GM03348 (cell line): ENCODE data around the gene TOR1B.

ENCODE experiments used
- DNase-seq: peaks from one replicate; pipeline ENCODE4 v3.0.0; 2012; ENCODE audit warnings: low spot score

The TOR1B gene

DNA sequence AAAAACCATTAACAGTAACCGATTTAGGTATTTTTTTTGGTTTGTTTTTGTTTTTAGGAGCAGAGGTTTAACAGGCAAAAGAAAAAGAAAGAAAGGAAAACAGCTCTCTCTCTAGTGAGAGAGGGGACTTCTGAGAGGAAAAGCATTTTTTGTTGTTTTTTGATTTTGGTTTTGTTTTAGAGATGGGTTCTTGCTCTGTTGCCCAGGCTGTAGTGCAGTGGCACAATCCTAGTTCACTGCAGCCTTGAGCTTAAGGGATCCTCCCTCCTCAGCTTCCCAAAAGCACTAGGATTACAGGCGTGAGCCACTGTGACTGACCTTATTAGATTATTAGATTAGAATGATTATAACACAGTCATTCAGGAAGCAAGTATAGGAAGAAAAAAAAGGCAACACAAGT is 42.4 kb downstream of the TOR1B start:
- DNase-seq, result no peak

DNA sequence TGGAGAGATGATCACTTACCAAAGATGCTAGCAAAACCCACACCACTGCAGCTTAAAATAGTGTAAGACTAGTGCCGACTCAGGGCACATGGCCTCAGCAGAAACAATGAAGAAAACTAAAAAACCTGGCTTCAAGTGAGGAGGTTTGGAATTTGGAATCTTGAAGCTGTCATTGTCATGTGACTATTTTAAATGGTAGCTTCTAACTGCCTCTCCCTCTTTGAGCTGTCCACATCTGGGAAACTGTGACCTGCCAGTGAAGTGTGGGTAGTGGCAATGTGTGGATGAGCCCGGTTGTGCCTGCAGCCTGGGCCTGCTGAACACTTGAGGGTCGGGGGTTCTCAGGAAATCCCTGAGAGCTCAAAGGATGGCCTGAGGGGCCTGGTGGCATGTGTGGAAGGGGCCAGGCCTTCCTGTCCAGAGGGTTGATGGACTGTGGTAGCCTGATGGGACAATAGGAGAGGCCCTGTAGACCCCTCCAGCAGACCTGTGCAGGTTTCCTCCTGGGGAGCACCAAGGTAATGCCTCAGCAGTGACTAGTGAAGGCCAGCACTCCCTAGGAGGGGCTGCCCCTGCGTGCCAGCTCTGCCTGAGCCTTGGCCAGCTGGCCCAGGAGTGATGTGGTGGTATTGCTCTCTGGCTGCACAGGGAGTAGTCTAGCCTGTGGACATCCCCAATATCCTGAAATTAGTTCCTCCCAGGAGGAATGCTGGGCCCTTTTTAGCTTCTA is 45.9 kb downstream of the TOR1B start:
- DNase-seq, result no peak

- no peak for DNase-seq
Measured at GRCh38 chr9:129849901-129850300, 46.9 kb downstream of the TOR1B start.

GRCh38 chr9:129850821-129851550 is 48.0 kb downstream of the TOR1B start:
- DNase-seq, result no peak

- no peak for DNase-seq
Measured at GRCh38 chr9:129851821-129852220, 48.8 kb downstream of the TOR1B start.

- DNase-seq, result no peak
Measured at GRCh38 chr9:129852579-129852978, 49.6 kb downstream of the TOR1B start.

GRCh38 chr9:129853614-129854013 is 50.6 kb downstream of the TOR1B start:
- DNase-seq, result no peak

DNA sequence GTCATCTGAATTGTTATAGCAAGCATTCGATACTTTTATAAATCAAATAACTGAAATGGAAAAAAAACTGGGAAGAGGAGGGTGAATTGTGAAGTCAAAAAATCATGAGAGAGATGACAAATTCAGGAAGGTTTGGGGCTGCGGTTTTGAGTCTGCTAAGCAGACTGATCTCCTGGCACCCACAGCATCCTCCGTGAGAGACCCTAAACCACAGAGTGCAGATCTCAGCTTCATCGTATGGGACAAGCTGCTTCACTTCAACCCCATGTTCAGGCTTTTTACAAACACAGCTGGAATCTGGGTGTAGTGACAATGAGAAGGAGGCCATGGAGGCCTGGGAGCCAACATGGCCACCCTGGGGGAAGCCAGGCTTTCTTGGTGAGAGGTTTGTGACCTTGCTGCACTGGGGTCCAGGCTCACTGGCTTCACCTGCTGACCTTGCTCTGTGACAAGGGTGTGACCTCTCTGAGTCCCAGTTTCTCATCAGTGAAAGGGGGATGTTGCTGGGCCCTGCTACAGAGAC is 51.7 kb downstream of the TOR1B start:
- DNase-seq, result no peak

GRCh38 chr9:129857207-129857606 is 54.2 kb downstream of the TOR1B start:
- no peak for DNase-seq

DNA sequence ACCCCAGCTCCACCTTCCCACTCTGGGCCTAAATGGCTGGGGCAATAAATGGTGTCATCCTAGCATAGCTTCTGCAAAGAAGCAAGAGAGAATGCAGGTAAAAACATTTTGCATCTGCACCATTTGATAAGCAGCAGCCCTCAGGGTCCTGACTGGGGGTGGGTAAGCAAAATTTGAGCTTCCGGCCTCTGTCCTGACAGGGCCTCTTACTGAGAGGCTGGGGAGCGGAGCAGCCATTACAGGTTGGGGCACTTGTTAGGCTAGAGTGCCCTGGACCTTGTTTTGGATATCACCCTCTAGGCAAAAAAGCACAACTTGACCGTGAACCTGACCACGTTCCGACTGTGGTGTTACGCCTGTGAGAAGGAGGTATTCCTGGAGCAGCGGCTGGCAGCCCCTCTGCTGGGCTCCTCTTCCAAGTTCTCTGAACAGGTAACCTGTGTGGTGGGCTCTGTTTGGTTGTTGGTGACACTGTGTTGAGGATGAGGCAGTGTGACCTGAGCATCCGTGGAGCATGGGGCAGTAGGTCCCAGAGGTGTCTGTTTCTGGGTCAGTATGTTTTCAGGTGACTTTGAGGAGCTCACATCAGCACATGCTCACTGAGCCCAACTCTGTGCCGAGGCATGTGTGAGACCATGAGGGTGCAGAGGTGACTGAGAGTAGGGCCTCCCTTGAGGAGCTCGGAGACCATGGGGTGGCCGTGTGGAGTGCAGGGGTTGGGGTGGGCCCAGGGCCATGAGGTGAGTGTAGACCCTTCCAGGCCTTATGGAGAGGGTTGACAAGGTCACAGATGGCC is 55.4 kb downstream of the TOR1B start:
- no peak for DNase-seq
